Right atrium auricular region (tissue), 2 donors: ENCODE data around the gene VPS13C. TPM values are rescaled to one million over a fixed set of nuclear protein-coding genes. Genes with fewer than 3 reads are reported as not detected.

Experiments used
- DNase-seq: peaks from one replicate; pipeline ENCODE4 v3.0.0-alpha.2; 2019; ENCODE audit warnings: low spot score
- H3K27ac ChIP-seq, 2 donors: fragments of 200-600 bp; sonication (generic); 1 replicate in 1 of 2; 2 replicates in 1 of 2; pipeline ENCODE4 v1.5.1; 2016 to 2019
- H3K27me3 ChIP-seq, 2 donors: fragments of 200-600 bp; sonication (generic); one replicate each; pipeline versions ENCODE4 v1.5.1 to v1.6.0; 2017 to 2019
- H3K36me3 ChIP-seq: fragments of 200-600 bp; sonication (generic); one replicate; pipeline ENCODE4 v1.5.1; 2016
- H3K4me1 ChIP-seq, 2 donors: fragments of 200-600 bp; sonication (generic); one replicate each; pipeline versions ENCODE4 v1.5.1 to v1.6.0; 2017 to 2019
- H3K4me3 ChIP-seq, 2 donors: fragments of 200-600 bp; sonication (generic); 1 replicate in 1 of 2; 2 replicates in 1 of 2; pipeline ENCODE4 v1.5.1; 2017 to 2019; ENCODE audit warnings: mild to moderate bottlenecking in 1 of 2, moderate library complexity in 1 of 2
- H3K9me3 ChIP-seq, 2 donors: fragments of 200-600 bp; sonication (generic); one replicate each; pipeline ENCODE4 v1.5.1; 2019
- CTCF ChIP-seq, 2 donors: fragments of 200-600 bp; sonication (generic); IDR thresholded peaks; one replicate each; pipeline ENCODE4 v1.5.1; 2019; ENCODE audit warnings: antibody characterized with exemption in 2 of 2
- total RNA-seq, 2 donors: library from RNA; depleted of rRNA; stranded (reverse); fragments of >200 nt; gene quantifications; one replicate each; pipeline ENCODE4 v1.1.0, GENCODE V29; 2016

The VPS13C gene
- total RNA-seq, 2 donors from 2014 or later: 30.3 to 41.9 TPM

DNA sequence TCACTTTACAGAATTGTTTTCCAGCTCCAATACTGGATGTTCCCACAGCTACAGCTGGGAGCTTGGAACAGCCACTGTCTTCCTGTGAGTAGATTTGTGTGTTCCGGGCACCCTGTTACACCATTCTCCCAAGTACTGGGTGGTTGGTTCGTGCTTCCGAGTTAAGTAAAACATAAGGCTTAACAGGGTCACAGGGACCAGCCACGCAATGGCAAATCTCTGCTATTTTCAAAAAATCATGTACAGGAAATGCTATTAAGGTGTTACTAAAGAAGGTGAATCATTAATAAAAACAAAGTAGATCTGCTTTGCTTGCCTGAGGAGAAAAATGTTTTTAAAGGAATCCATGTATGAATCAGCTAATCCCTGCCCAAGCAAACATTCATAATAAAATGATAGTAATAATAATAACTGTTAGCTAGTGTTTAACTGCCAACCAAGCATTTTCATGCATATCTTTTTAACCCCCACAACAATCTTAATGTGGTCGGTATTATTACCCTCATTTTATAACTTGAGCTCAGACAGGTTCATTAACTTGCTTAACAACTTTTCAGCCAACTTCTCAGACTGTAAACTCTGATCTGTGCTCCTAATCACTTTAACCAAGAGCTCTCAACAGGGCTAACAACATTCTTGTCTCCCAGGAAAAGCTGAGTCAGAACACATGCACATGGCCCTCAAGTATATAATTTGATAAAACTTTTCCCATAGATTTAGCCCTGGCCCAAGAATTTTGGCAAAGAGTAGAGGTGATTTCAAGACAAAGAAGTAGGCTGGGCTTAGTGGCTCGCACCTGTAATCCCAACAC is 3.8 kb upstream of the VPS13C start:
- Histone ChIP-seq H3K4me1 (peaks cover 0 to 26% of the 10 kb centered on the region in 2 donors), H3K36me3 (no peaks in the 10 kb centered on the region), H3K4me3 (no peak overlapping the region), H3K9me3 (no peaks in the 10 kb centered on the region), H3K27ac (no peak overlapping the region), H3K27me3 (no peaks in the 10 kb centered on the region)
- no peak for DNase-seq
- TF ChIP-seq CTCF (IDR thresholded peaks at IDR 0.05): no peak

GRCh38 chr15:62060896-62061280 is 641 bp upstream of the VPS13C start:
- H3K27me3 ChIP-seq: no peaks in the 10 kb centered on the region
- TF ChIP-seq CTCF (IDR thresholded peaks at IDR 0.05): no peak
- no peaks in the 10 kb centered on the region for H3K9me3 ChIP-seq
- peaks cover 0 to 14% of the 10 kb centered on the region in 2 donors for H3K4me1 ChIP-seq
- peak overlapping the region; percentile 90 to 92 for H3K27ac ChIP-seq
- peak overlapping the region; percentile 90 to 98 for H3K4me3 ChIP-seq
- DNase-seq: no peak
- no peaks in the 10 kb centered on the region for H3K36me3 ChIP-seq

- H3K4me3 ChIP-seq: peak overlapping the region; percentile 90 to 98
- no peak for TF ChIP-seq CTCF (IDR thresholded peaks at IDR 0.05)
- no peaks in the 10 kb centered on the region for H3K36me3 ChIP-seq
- H3K4me1 ChIP-seq: peaks cover 0 to 14% of the 10 kb centered on the region in 2 donors
- no peaks in the 10 kb centered on the region for H3K9me3 ChIP-seq
- H3K27me3 ChIP-seq: no peaks in the 10 kb centered on the region
- H3K27ac ChIP-seq: peak overlapping the region; percentile 90 to 92
- no peak for DNase-seq
Observed at GRCh38 chr15:62059816-62060112, 483 bp downstream of the VPS13C start.

- TF ChIP-seq CTCF (IDR thresholded peaks at IDR 0.05): peak in 1 of 2 donors; percentile 18
- peak overlapping the region; percentile 90 to 98 for H3K4me3 ChIP-seq
- no peaks in the 10 kb centered on the region for H3K9me3 ChIP-seq
- H3K36me3 ChIP-seq: no peaks in the 10 kb centered on the region
- no peak for DNase-seq
- no peaks in the 10 kb centered on the region for H3K27me3 ChIP-seq
- H3K27ac ChIP-seq: peak overlapping the region; percentile 90 to 92
- peaks cover 0 to 14% of the 10 kb centered on the region in 2 donors for H3K4me1 ChIP-seq
Observed at GRCh38 chr15:62059108-62059815, 985 bp downstream of the VPS13C start.

GRCh38 chr15:62058327-62059028 is 1.8 kb downstream of the VPS13C start:
- Histone ChIP-seq H3K27ac (no peak overlapping the region), H3K36me3 (no peaks in the 10 kb centered on the region), H3K27me3 (no peaks in the 10 kb centered on the region), H3K4me3 (no peak overlapping the region), H3K9me3 (no peaks in the 10 kb centered on the region), H3K4me1 (peaks cover 0 to 22% of the 10 kb centered on the region in 2 donors)
- DNase-seq: no peak
- TF ChIP-seq CTCF (IDR thresholded peaks at IDR 0.05): no peak
